Vagina (tissue), 2 donors: ENCODE measurements around the gene CTBP2. TPM values are rescaled to one million over a fixed set of nuclear protein-coding genes. Genes with fewer than 3 reads are reported as not detected.

Source experiments
- DNase-seq, 2 donors: peaks; one replicate each; pipeline ENCODE4 v3.0.0-alpha.2; 2017; ENCODE audit errors: extremely low spot score in 2 of 2
- H3K27ac ChIP-seq: fragments of 200-600 bp; sonication (generic); one replicate; pipeline ENCODE4 v1.5.1; 2019
- H3K27me3 ChIP-seq: fragments of 200-600 bp; sonication (generic); one replicate; pipeline ENCODE4 v1.5.1; 2019
- H3K36me3 ChIP-seq, 2 donors: fragments of 200-600 bp; sonication (generic); one replicate each; pipeline ENCODE4 v1.5.1; 2017 to 2019
- H3K4me1 ChIP-seq: fragments of 200-600 bp; sonication (generic); one replicate; pipeline ENCODE4 v1.5.1; 2019
- H3K4me3 ChIP-seq, 2 donors: fragments of 200-600 bp; sonication (generic); 1 replicate in 1 of 2; 2 replicates in 1 of 2; pipeline ENCODE4 v1.5.1; 2016 to 2019
- H3K9me3 ChIP-seq: fragments of 200-600 bp; sonication (generic); one replicate; pipeline ENCODE4 v1.5.1; 2019
- POLR2A ChIP-seq, 2 donors: fragments of 450-650 bp; IDR thresholded peaks; one replicate each; pipeline ENCODE4 v1.6.1; 2017; ENCODE audit warnings: antibody characterized with exemption in 2 of 2, mild to moderate bottlenecking in 2 of 2, moderate library complexity in 2 of 2
- POLR2AphosphoS5 ChIP-seq, 2 donors: sonication (generic); formaldehyde crosslinking; IDR thresholded peaks; one replicate each; pipeline ENCODE4 v1.9.0; 2017; ENCODE audit warnings: antibody characterized with exemption in 2 of 2, mild to moderate bottlenecking in 2 of 2, low read depth in 1 of 2; ENCODE audit not compliant: insufficient read depth in 1 of 2
- intact Hi-C: fragments of 100-400 bp; cut with DNase I; formaldehyde crosslinking; loops from one replicate; pipeline ENCODE4 v1.15.1; 2023
- total RNA-seq: library from RNA; depleted of rRNA; stranded (reverse); fragments of >200 nt; gene quantifications from one replicate; pipeline ENCODE4 v1.2.3, GENCODE V29; 2016
- TF ChIP-seq, protein P1 (sequence below), 3 experiments: fragments of 450-650 bp in 2 of 3; fragments of 200-600 bp in 1 of 3; sonication (generic) in 1 of 3; IDR thresholded peaks; one replicate each; pipeline ENCODE4 v1.5.1; 2017 to 2019; ENCODE audit warnings: antibody characterized with exemption in 3 of 3, mild to moderate bottlenecking in 2 of 3, moderate library complexity in 2 of 3

Gene CTBP2
- total RNA-seq, 1 donor from 2014 or later = 74.4 TPM

- H3K4me3 ChIP-seq = no peak overlapping the region
- peaks cover 62% of the 10 kb centered on the region for H3K4me1 ChIP-seq
- TF ChIP-seq POLR2A (IDR thresholded peaks at IDR 0.05) (no peak), POLR2AphosphoS5 (IDR thresholded peaks at IDR 0.05; ENCODE audit: insufficient read depth in 1 of 2, low read depth in 1 of 2) (no peak)
- TF ChIP-seq, protein P1, sequence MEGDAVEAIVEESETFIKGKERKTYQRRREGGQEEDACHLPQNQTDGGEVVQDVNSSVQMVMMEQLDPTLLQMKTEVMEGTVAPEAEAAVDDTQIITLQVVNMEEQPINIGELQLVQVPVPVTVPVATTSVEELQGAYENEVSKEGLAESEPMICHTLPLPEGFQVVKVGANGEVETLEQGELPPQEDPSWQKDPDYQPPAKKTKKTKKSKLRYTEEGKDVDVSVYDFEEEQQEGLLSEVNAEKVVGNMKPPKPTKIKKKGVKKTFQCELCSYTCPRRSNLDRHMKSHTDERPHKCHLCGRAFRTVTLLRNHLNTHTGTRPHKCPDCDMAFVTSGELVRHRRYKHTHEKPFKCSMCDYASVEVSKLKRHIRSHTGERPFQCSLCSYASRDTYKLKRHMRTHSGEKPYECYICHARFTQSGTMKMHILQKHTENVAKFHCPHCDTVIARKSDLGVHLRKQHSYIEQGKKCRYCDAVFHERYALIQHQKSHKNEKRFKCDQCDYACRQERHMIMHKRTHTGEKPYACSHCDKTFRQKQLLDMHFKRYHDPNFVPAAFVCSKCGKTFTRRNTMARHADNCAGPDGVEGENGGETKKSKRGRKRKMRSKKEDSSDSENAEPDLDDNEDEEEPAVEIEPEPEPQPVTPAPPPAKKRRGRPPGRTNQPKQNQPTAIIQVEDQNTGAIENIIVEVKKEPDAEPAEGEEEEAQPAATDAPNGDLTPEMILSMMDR (IDR thresholded peaks at IDR 0.05) = no peak
- intact Hi-C loops = no loop called here
- no peaks in the 10 kb centered on the region for H3K27me3 ChIP-seq
- H3K27ac ChIP-seq = no peak overlapping the region
- no peaks in the 10 kb centered on the region for H3K9me3 ChIP-seq
- H3K36me3 ChIP-seq = no peaks in the 10 kb centered on the region
- DNase-seq = no peak
These were observed 108.2 kb downstream of the CTBP2 start for GRCh38 chr10:125052146-125052545.

DNA sequence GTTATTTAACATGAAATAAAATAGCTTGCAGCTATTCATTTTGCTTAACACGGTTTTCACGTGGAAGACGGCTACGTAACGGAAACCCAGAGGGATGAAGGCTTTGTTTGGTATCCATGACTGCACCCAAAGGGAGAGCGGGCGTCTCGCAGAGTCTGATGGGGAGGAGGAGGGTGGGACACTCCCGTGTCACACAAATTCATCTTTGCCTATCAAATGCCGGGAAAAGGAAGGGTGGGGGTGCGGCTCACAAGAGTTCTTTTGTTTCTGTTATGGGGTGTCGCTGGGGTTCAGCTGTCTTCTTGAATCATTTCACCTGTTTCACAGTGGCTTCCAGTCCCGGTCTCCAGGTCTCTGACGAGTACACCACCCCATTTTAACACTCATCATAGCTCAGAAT, 110.0 kb downstream of the CTBP2 start:
- Histone ChIP-seq H3K4me3 (no peak overlapping the region), H3K27me3 (no peaks in the 10 kb centered on the region), H3K27ac (no peak overlapping the region), H3K36me3 (no peaks in the 10 kb centered on the region), H3K9me3 (no peaks in the 10 kb centered on the region), H3K4me1 (peaks cover 56% of the 10 kb centered on the region)
- no peak for TF ChIP-seq POLR2AphosphoS5 (IDR thresholded peaks at IDR 0.05; ENCODE audit: insufficient read depth in 1 of 2, low read depth in 1 of 2)
- TF ChIP-seq, protein P1 (IDR thresholded peaks at IDR 0.05) = no peak
- no peak for TF ChIP-seq POLR2A (IDR thresholded peaks at IDR 0.05)
- intact Hi-C loops = no loop called here
- DNase-seq = no peak

- no peak for DNase-seq
- Histone ChIP-seq H3K27me3 (no peaks in the 10 kb centered on the region), H3K27ac (peak overlapping the region; percentile 34), H3K4me3 (no peak overlapping the region), H3K9me3 (no peaks in the 10 kb centered on the region), H3K36me3 (no peaks in the 10 kb centered on the region), H3K4me1 (peaks cover 56% of the 10 kb centered on the region)
- intact Hi-C loops = no loop called here
- TF ChIP-seq POLR2A (IDR thresholded peaks at IDR 0.05) (no peak), POLR2AphosphoS5 (IDR thresholded peaks at IDR 0.05; ENCODE audit: insufficient read depth in 1 of 2, low read depth in 1 of 2) (no peak)
- TF ChIP-seq, protein P1 (IDR thresholded peaks at IDR 0.05) = no peak
These were observed 111.0 kb downstream of the CTBP2 start for GRCh38 chr10:125049216-125049881.

GRCh38 chr10:125048094-125048864, 112.1 kb downstream of the CTBP2 start:
- intact Hi-C loops = no loop called here
- H3K4me1 ChIP-seq = peaks cover 61% of the 10 kb centered on the region
- H3K4me3 ChIP-seq = no peak overlapping the region
- H3K9me3 ChIP-seq = no peaks in the 10 kb centered on the region
- peak overlapping the region; percentile 34 for H3K27ac ChIP-seq
- no peak for DNase-seq
- H3K36me3 ChIP-seq = no peaks in the 10 kb centered on the region
- peak in 1 of 2 donors; percentile 39 for TF ChIP-seq POLR2AphosphoS5 (IDR thresholded peaks at IDR 0.05; ENCODE audit: insufficient read depth in 1 of 2, low read depth in 1 of 2)
- no peak for TF ChIP-seq POLR2A (IDR thresholded peaks at IDR 0.05)
- TF ChIP-seq, protein P1 (IDR thresholded peaks at IDR 0.05) = peak; percentile 62 to 89 (median 81)
- H3K27me3 ChIP-seq = no peaks in the 10 kb centered on the region
